T-helper 17 cell (primary cell): Measurements from ENCODE around the gene DNAH3. TPM values are rescaled to one million over a fixed set of nuclear protein-coding genes. Genes with fewer than 3 reads are reported as not detected.
"Not testable (repeated sequence)": the region's sequence is repeated elsewhere in the genome, so short reads cannot be mapped to it uniquely, and the experiment has no call there.

Experiments
- ATAC-seq: fragments of 150-1000 bp; cut with Tn5 transposase; 2 replicates; pipeline ENCODE4 v1.10.0; 2021; ENCODE audit warnings: mild to moderate bottlenecking, moderate library complexity
- DNase-seq, 3 donors: peaks; one replicate each; pipeline versions ENCODE4 v3.0.0 to v3.0.0-alpha.2; 2020 to 2021
- H3K9me3 ChIP-seq: one replicate; pipeline ENCODE4 v1.7.0; 2013; ENCODE audit warnings: low read length, mild to moderate bottlenecking; ENCODE audit not compliant: control insufficient read depth, poor library complexity, severe bottlenecking
- H3K27ac Mint-ChIP-seq: one replicate; pipeline ENCODE4 v1.8.0; 2022; ENCODE audit warnings: mild to moderate bottlenecking, moderate library complexity, mixed read lengths
- H3K27me3 Mint-ChIP-seq: one replicate; pipeline ENCODE4 v1.8.0; 2022; ENCODE audit warnings: mixed read lengths
- H3K36me3 Mint-ChIP-seq: one replicate; pipeline ENCODE4 v1.8.0; 2022; ENCODE audit warnings: low read depth, mixed read lengths
- H3K4me1 Mint-ChIP-seq: one replicate; pipeline ENCODE4 v1.8.0; 2022; ENCODE audit warnings: mild to moderate bottlenecking, mixed read lengths
- H3K4me3 Mint-ChIP-seq: one replicate; pipeline ENCODE4 v1.8.0; 2022; ENCODE audit warnings: mild to moderate bottlenecking, moderate library complexity, mixed read lengths
- total RNA-seq, 4 donors: library from RNA in 2 of 4; stranded (reverse) in 2 of 4; gene quantifications; one replicate each; pipeline ENCODE4 v1.2.3 and lab custom pipeline; 2022 to 2026

Gene DNAH3, protein sequence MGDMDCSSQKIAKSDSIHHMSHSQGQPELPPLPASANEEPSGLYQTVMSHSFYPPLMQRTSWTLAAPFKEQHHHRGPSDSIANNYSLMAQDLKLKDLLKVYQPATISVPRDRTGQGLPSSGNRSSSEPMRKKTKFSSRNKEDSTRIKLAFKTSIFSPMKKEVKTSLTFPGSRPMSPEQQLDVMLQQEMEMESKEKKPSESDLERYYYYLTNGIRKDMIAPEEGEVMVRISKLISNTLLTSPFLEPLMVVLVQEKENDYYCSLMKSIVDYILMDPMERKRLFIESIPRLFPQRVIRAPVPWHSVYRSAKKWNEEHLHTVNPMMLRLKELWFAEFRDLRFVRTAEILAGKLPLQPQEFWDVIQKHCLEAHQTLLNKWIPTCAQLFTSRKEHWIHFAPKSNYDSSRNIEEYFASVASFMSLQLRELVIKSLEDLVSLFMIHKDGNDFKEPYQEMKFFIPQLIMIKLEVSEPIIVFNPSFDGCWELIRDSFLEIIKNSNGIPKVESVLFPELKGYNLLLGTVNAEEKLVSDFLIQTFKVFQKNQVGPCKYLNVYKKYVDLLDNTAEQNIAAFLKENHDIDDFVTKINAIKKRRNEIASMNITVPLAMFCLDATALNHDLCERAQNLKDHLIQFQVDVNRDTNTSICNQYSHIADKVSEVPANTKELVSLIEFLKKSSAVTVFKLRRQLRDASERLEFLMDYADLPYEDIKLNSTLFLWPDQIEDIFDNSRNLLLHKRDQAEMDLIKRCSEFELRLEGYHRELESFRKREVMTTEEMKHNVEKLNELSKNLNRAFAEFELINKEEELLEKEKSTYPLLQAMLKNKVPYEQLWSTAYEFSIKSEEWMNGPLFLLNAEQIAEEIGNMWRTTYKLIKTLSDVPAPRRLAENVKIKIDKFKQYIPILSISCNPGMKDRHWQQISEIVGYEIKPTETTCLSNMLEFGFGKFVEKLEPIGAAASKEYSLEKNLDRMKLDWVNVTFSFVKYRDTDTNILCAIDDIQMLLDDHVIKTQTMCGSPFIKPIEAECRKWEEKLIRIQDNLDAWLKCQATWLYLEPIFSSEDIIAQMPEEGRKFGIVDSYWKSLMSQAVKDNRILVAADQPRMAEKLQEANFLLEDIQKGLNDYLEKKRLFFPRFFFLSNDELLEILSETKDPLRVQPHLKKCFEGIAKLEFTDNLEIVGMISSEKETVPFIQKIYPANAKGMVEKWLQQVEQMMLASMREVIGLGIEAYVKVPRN (N-terminal part only)
- total RNA-seq (under 1 TPM in 1 of 2 donors, not detected in 1; 0.10 TPM), total RNA-seq (lab: John Stamatoyannopoulos, UW) (0.08 to 0.46 reads per million in 2 donors)

GRCh38 chr16:21150375-21151001 is at the start of gene DNAH3:
Gene DNAH3 (minus strand): TSS chr16:21150846. CDS start chr16:21150319, 527 bp downstream.
- no peaks in the 10 kb centered on the region for H3K4me1 Mint-ChIP-seq
- DNase-seq (no peak), ATAC-seq (no peak)
- no peaks in the 10 kb centered on the region for H3K36me3 Mint-ChIP-seq
- no peaks in the 10 kb centered on the region for H3K9me3 ChIP-seq
- no peak within 1 kb of the TSS for H3K4me3 Mint-ChIP-seq
- H3K27me3 Mint-ChIP-seq = peaks cover 31% of the 10 kb centered on the region
- no peak within 1 kb of the TSS for H3K27ac Mint-ChIP-seq

DNA sequence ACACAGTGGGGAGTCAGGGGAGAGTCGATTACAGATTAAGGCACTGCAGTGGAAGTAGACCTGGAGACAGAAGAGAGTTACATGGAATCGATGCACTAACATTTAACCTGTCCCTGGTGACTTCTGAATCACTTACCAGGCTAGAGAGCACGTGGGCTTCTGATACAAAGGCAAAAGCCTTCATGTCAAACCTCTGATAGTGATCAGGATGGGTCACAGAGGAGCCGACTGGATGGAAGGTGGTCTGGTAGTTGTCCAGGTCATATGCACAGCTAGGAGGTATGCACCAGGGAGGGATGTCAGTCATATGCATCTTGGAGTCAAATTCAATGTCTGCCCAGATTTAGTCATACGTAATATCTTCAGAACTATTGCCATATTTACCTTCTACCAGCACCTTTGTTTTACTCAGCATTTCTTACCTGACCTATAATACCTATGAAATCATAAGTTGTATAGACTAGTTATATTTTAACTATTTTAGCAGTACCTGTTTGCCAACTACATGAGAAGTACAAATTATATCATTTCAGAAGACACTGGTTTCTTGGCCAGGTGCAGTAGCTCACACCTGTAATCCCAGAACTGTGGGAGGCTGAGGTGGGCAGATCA is 49.1 kb upstream of the DNAH3 start:
- no peak overlapping the region for H3K27ac Mint-ChIP-seq
- H3K27me3 Mint-ChIP-seq = peaks cover 50% of the 10 kb centered on the region
- no peak overlapping the region for H3K4me3 Mint-ChIP-seq
- H3K9me3 ChIP-seq = peaks cover 2% of the 10 kb centered on the region
- H3K4me1 Mint-ChIP-seq = no peaks in the 10 kb centered on the region
- DNase-seq (no peak), ATAC-seq (no peak)
- no peaks in the 10 kb centered on the region for H3K36me3 Mint-ChIP-seq

- Mint-ChIP-seq H3K4me1 (no peaks in the 10 kb centered on the region), H3K4me3 (no peak overlapping the region), H3K27me3 (peaks cover 69% of the 10 kb centered on the region), H3K27ac (no peak overlapping the region), H3K36me3 (no peaks in the 10 kb centered on the region)
- no peak for DNase-seq
- ATAC-seq = no peak
- H3K9me3 ChIP-seq = peaks cover 2% of the 10 kb centered on the region
Measured at GRCh38 chr16:21197621-21198020, 47.0 kb upstream of the DNAH3 start.

- Mint-ChIP-seq H3K4me1 (no peaks in the 10 kb centered on the region), H3K4me3 (no peak overlapping the region), H3K36me3 (no peaks in the 10 kb centered on the region), H3K27ac (no peak overlapping the region), H3K27me3 (peaks cover 65% of the 10 kb centered on the region)
- ATAC-seq (no peak), DNase-seq (no peak)
- H3K9me3 ChIP-seq = peaks cover 2% of the 10 kb centered on the region
Measured at GRCh38 chr16:21197112-21197511, 46.5 kb upstream of the DNAH3 start.

DNA sequence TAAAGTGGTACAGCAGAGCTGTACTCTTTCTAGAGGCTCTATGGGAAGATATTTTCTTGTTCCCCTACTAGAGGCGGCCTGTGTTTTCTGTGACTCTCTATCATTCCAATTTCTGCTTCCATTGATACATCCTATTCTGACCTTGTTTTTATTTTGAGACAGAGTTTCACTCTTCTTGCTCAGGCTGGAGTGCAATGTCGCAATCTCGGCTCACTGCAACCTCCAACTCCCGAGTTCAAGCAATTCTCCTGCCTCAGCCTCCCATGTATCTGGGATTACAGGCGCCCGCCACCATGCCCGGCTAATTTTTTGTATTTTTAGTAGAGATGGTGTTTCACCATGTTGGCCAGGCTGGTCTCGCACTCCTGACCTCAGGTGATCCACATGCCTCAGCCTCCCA is 44.7 kb upstream of the DNAH3 start:
- not testable (repeated sequence) for DNase-seq, H3K36me3 Mint-ChIP-seq, H3K9me3 ChIP-seq, H3K4me3 Mint-ChIP-seq, H3K4me1 Mint-ChIP-seq, H3K27ac Mint-ChIP-seq, ATAC-seq
- peaks cover 47% of the 10 kb centered on the region for H3K27me3 Mint-ChIP-seq

GRCh38 chr16:21194771-21195301 is 44.2 kb upstream of the DNAH3 start:
- ATAC-seq (no peak), DNase-seq (no peak)
- Mint-ChIP-seq H3K4me1 (no peaks in the 10 kb centered on the region), H3K4me3 (no peak overlapping the region), H3K27me3 (peaks cover 44% of the 10 kb centered on the region), H3K36me3 (no peaks in the 10 kb centered on the region), H3K27ac (no peak overlapping the region)
- H3K9me3 ChIP-seq = peaks cover 2% of the 10 kb centered on the region

DNA sequence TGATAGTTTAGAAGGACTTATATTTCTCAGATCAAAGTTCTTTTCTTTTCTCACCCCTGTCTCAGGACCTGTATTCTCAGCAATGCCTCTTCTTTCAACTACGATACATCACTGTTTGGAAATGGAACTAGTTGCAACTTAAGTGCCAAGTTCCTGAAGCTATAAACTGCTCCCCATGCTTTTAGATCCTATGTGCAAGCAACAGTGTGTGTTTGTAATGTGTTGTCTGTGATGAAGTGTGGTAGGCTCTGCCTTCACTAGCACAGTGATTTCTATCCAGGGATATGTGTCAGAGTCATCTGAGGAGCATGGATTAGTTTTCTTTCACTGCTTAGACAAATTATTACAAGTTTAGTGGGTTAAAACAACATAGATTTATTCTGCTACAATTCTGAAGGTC is 42.3 kb upstream of the DNAH3 start:
- no peak overlapping the region for H3K4me3 Mint-ChIP-seq
- no peaks in the 10 kb centered on the region for H3K9me3 ChIP-seq
- H3K27ac Mint-ChIP-seq = no peak overlapping the region
- ATAC-seq (no peak), DNase-seq (no peak)
- peaks cover 36% of the 10 kb centered on the region for H3K27me3 Mint-ChIP-seq
- peaks cover 3% of the 10 kb centered on the region for H3K4me1 Mint-ChIP-seq
- H3K36me3 Mint-ChIP-seq = no peaks in the 10 kb centered on the region

DNA sequence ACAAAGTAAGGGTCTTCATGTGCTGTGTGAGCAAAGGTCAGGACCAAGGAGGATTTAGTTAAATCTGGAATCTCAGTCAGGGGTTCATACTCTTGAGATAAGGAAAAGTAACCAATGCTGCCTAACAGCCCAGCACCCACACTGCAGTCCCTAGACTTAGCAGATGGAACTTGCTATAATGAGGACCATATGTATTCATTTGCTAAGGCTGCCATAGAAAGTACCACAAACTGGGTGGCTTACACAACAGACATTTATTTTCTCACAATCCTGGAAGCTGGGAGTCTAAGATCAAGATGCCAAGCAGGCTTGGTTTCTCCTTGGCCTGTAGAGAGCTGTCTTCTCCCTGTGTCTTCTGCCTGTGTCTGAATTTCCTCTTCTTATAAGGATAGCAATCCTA is 40.0 kb upstream of the DNAH3 start:
- H3K9me3 ChIP-seq = no peaks in the 10 kb centered on the region
- Mint-ChIP-seq H3K4me3 (no peak overlapping the region), H3K27me3 (peaks cover 28% of the 10 kb centered on the region)

GRCh38 chr16:21190013-21190412 is 39.4 kb upstream of the DNAH3 start:
- no peaks in the 10 kb centered on the region for H3K9me3 ChIP-seq
- ATAC-seq (no peak), DNase-seq (no peak)
- Mint-ChIP-seq H3K27me3 (peaks cover 22% of the 10 kb centered on the region), H3K4me1 (peaks cover 3% of the 10 kb centered on the region), H3K36me3 (no peaks in the 10 kb centered on the region), H3K4me3 (no peak overlapping the region), H3K27ac (no peak overlapping the region)

More for the DNA sequence above, 40.0 kb upstream of the DNAH3 start:
- no peak for DNase-seq
- Mint-ChIP-seq H3K36me3 (no peaks in the 10 kb centered on the region), H3K4me1 (peaks cover 3% of the 10 kb centered on the region), H3K27ac (no peak overlapping the region)
- no peak for ATAC-seq

- Mint-ChIP-seq H3K27ac (no peak overlapping the region), H3K36me3 (no peaks in the 10 kb centered on the region), H3K4me1 (peaks cover 3% of the 10 kb centered on the region), H3K4me3 (no peak overlapping the region), H3K27me3 (peaks cover 15% of the 10 kb centered on the region)
- H3K9me3 ChIP-seq = no peaks in the 10 kb centered on the region
- no peak for DNase-seq
- no peak for ATAC-seq
Measured at GRCh38 chr16:21189311-21189710, 38.7 kb upstream of the DNAH3 start.

GRCh38 chr16:21186326-21186691 is 35.7 kb upstream of the DNAH3 start:
- ATAC-seq (no peak), DNase-seq (no peak)
- Mint-ChIP-seq H3K4me1 (peaks cover 3% of the 10 kb centered on the region), H3K27me3 (no peaks in the 10 kb centered on the region), H3K27ac (no peak overlapping the region), H3K36me3 (peaks cover 2% of the 10 kb centered on the region), H3K4me3 (no peak overlapping the region)
- H3K9me3 ChIP-seq = no peaks in the 10 kb centered on the region

- no peaks in the 10 kb centered on the region for H3K27me3 Mint-ChIP-seq
- no peak for ATAC-seq
- H3K27ac Mint-ChIP-seq = no peak overlapping the region
Measured at GRCh38 chr16:21185659-21186325, 35.1 kb upstream of the DNAH3 start.

More at GRCh38 chr16:21185659-21186325, 35.1 kb upstream of the DNAH3 start:
- no peak for DNase-seq
- Mint-ChIP-seq H3K4me3 (no peak overlapping the region), H3K4me1 (peaks cover 3% of the 10 kb centered on the region), H3K36me3 (peaks cover 2% of the 10 kb centered on the region)
- H3K9me3 ChIP-seq = no peaks in the 10 kb centered on the region
